GM12878 (cell line): ENCODE results near the gene SPRED2. TPM values are rescaled to one million over a fixed set of nuclear protein-coding genes. Genes with fewer than 3 reads are reported as not detected.

ENCODE experiments used
- ATAC-seq: fragments of 200-7000 bp; cut with Tn5 transposase; 3 replicates; pipeline ENCODE4 v1.9.1; 2020; ENCODE audit warnings: mild to moderate bottlenecking, moderate library complexity
- BruUV-seq: library from RNA; stranded (reverse); fragments of 400-500 nt; replicated peaks from 2 replicates; lab custom pipeline; 2021; lab: Mats Ljungman, UMichigan
- CTCF ChIA-PET: fragments of 300-600 bp; sonication (Branson Sonifier 250); formaldehyde crosslinking; extraction: SDS; loops from one replicate; lab custom pipeline; 2021; ENCODE audit warnings: inconsistent platforms; lab: Yijun Ruan, JAX
- POLR2A ChIA-PET: fragments of 350-600 bp; formaldehyde crosslinking; extraction: SDS; loops from one replicate; lab custom pipeline; 2021; ENCODE audit warnings: inconsistent platforms; lab: Charles Lee
- RAD21 ChIA-PET: fragments of 300-600 bp; sonication (Branson Sonifier 250); formaldehyde crosslinking; loops from one replicate; lab custom pipeline; 2023; ENCODE audit warnings: antibody characterized with exemption; ENCODE audit not compliant: unreplicated experiment; lab: Charles Lee
- SMC1A ChIA-PET: fragments of 300-600 bp; sonication (Branson Sonifier 250); formaldehyde crosslinking; loops from one replicate; lab custom pipeline; 2023; ENCODE audit not compliant: unreplicated experiment, uncharacterized antibody; lab: Charles Lee
- DNase-seq: peaks from one replicate; pipeline ENCODE4 v3.0.0-alpha.2; 2011; ENCODE audit warnings: low read depth, low spot score
- FAIRE-seq: peaks from 3 replicates; lab custom pipeline; 2011; peaks lifted over from hg19 to GRCh38; lab: Jason Lieb, UNC
- H2AFZ ChIP-seq: 2 replicates; pipeline ENCODE4 v1.6.0; 2011; ENCODE audit warnings: low read depth, low read length, control low read depth; ENCODE audit not compliant: control insufficient read depth
- H3K27ac ChIP-seq: 2 replicates; pipeline ENCODE4 v1.5.1; 2011; ENCODE audit warnings: control low read depth; ENCODE audit not compliant: control insufficient read depth, insufficient read depth
- H3K27me3 ChIP-seq, 2 experiments: replicated peaks in 1 of 2; 2 replicates each; pipeline versions ENCODE4 v1.6.0 to v1.6.1; 2011; ENCODE audit warnings: low read length in 1 of 2; ENCODE audit not compliant: control insufficient read depth in 2 of 2, insufficient read depth in 2 of 2
- H3K36me3 ChIP-seq, 2 experiments: 2 replicates each; pipeline ENCODE4 v1.5.1; 2011; ENCODE audit warnings: low read length in 1 of 2; ENCODE audit not compliant: control insufficient read depth in 2 of 2, insufficient read depth in 2 of 2
- H3K4me1 ChIP-seq: 2 replicates; pipeline ENCODE4 v1.6.1; 2011; ENCODE audit warnings: mild to moderate bottlenecking, low read length, moderate library complexity, mixed read lengths; ENCODE audit not compliant: control insufficient read depth, insufficient read depth
- H3K4me2 ChIP-seq: 2 replicates; pipeline ENCODE4 v1.6.0; 2011; ENCODE audit warnings: control low read depth; ENCODE audit not compliant: control insufficient read depth, insufficient read depth
- H3K4me3 ChIP-seq: fragments of 200-600 bp; sonication (generic); 2 replicates; pipeline ENCODE4 v1.5.1; 2016
- H3K79me2 ChIP-seq: 2 replicates; pipeline ENCODE4 v1.6.0; 2011; ENCODE audit warnings: low read length; ENCODE audit not compliant: control insufficient read depth, insufficient read depth
- H3K9ac ChIP-seq: 2 replicates; pipeline ENCODE4 v1.8.0; 2011; ENCODE audit warnings: low read length, control low read depth, mixed read lengths; ENCODE audit not compliant: control insufficient read depth, insufficient read depth
- H3K9me3 ChIP-seq: replicated peaks from 3 replicates; pipeline ENCODE4 v1.5.1; 2011; ENCODE audit warnings: mild to moderate bottlenecking, low read length; ENCODE audit not compliant: control insufficient read depth, insufficient read depth
- H4K20me1 ChIP-seq: 2 replicates; pipeline ENCODE4 v1.6.0; 2011; ENCODE audit not compliant: control insufficient read depth, insufficient read depth
- BCL11A ChIP-seq: IDR thresholded peaks from 2 replicates; pipeline ENCODE4 v1.6.1; 2011; ENCODE audit warnings: low read depth, low read length
- CEBPZ ChIP-seq: fragments of 150-350 bp; IDR thresholded peaks from 2 replicates; pipeline ENCODE4 v1.6.1; 2016; ENCODE audit warnings: low read depth, low read length
- E2F8 ChIP-seq: fragments of 450-650 bp; IDR thresholded peaks from 2 replicates; pipeline ENCODE4 v1.6.1; 2018; ENCODE audit warnings: mild to moderate bottlenecking, low read depth, moderate library complexity; ENCODE audit not compliant: partially characterized antibody
- NFYB ChIP-seq: IDR thresholded peaks from 2 replicates; pipeline ENCODE4 v1.6.1; 2011; ENCODE audit warnings: low read depth, mild to moderate bottlenecking, low read length, improper control_type of control experiment, moderate library complexity; ENCODE audit not compliant: insufficient read depth
- NR2F1 ChIP-seq: fragments of 450-650 bp; conservative IDR thresholded peaks from 2 replicates; pipeline ENCODE4 v1.6.1; 2017; ENCODE audit warnings: mild to moderate bottlenecking
- RUNX3 ChIP-seq: IDR thresholded peaks from 2 replicates; pipeline ENCODE4 v1.6.1; 2012; ENCODE audit warnings: low read length, inconsistent platforms
- SREBF2 ChIP-seq: IDR thresholded peaks from 2 replicates; pipeline ENCODE4 v1.6.1; 2012; ENCODE audit warnings: mild to moderate bottlenecking, low read length
- WRNIP1 ChIP-seq: IDR thresholded peaks from 2 replicates; pipeline ENCODE4 v1.6.1; 2011; ENCODE audit warnings: low read depth, low read length, improper control_type of control experiment, borderline replicate concordance
- ZBTB4 ChIP-seq: fragments of 450-650 bp; formaldehyde crosslinking; IDR thresholded peaks from 2 replicates; pipeline ENCODE4 v1.4.0; 2022; ENCODE audit warnings: mild to moderate bottlenecking, moderate library complexity
- ZNF687 ChIP-seq: fragments of 450-650 bp; IDR thresholded peaks from 2 replicates; pipeline ENCODE4 v1.6.1; 2017; ENCODE audit warnings: mild to moderate bottlenecking, moderate library complexity
- WGBS: methylation state at CpG from one replicate; pipeline ENCODE4 v1.1.6; 2016; ENCODE audit warnings: low lambda C conversion rate; ENCODE audit not compliant: insufficient replicate concordance, insufficient coverage; ENCODE audit errors: missing lambda C conversion rate; 5-methylcytosine and 5-hydroxymethylcytosine counted together
- in situ Hi-C: fragments of 300-500 bp; cut with MboI; formaldehyde crosslinking; loops from 9 replicates; pipeline ENCODE4 v1.14.3; 2018; ENCODE audit warnings: mixed read lengths
- intact Hi-C: fragments of 100-400 bp; cut with micrococcal nuclease; formaldehyde crosslinking; loops from one replicate; pipeline ENCODE4 v1.14.2; 2022; ENCODE audit not compliant: unreplicated experiment
- polyA plus RNA-seq, 11 experiments: library from polyadenylated mRNA; depleted of rRNA in 4 of 11; unstranded in 6 of 11; stranded (reverse) in 5 of 11; fragments of >200 nt; fragmentation: Nextera tagmentation in 4 of 11; fragmentation: Illumina TruSeq in 1 of 11; extraction: Ambion mirVana in 4 of 11; extraction: Trizol in 1 of 11; gene quantifications; 1 replicate in 1 of 11; 2 replicates in 10 of 11; pipeline versions ENCODE4 v1.2.1 to v1.2.3, GENCODE V29; 2011 to 2016; ENCODE audit warnings: inconsistent platforms in 2 of 11, missing spikeins in 2 of 11, low read depth in 1 of 11
- total RNA-seq, 4 experiments: library from RNA; depleted of rRNA in 3 of 4; stranded (reverse); fragments of >200 nt in 3 of 4; fragmentation: Illumina TruSeq in 1 of 4; extraction: Trizol in 1 of 4; gene quantifications; 2 replicates each; pipeline versions ENCODE4 v1.2.1 to v1.2.3, GENCODE V29; 2013 to 2021

Gene SPRED2
- total and polyA plus RNA-seq, 10 of the 15 experiments (the other 5 are each of a cell fraction or from before 2014, with no cell fraction given), result 3.0 to 23.9 (median 9.7) TPM

- intact Hi-C loops, result no loop called here
- Histone ChIP-seq H3K9ac (no peak overlapping the region), H3K36me3 (no peaks in the 10 kb centered on the region), H3K4me2 (no peak overlapping the region), H3K27me3 (no peaks in the 10 kb centered on the region), H3K79me2 (no peaks in the 10 kb centered on the region), H4K20me1 (no peaks in the 10 kb centered on the region), H3K27ac (no peak overlapping the region), H3K4me1 (peaks cover 40% of the 10 kb centered on the region), H2AFZ (no peak overlapping the region), H3K9me3 (no peaks in the 10 kb centered on the region), H3K4me3 (no peak overlapping the region)
- FAIRE-seq, result no peak
- no peak for DNase-seq
- BruUV-seq, result no TSS peak
- CTCF ChIA-PET, result interaction anchor here (0.8 to 1.7 kb wide), 5 partner anchors 21 to 275 kb away, joined by 3 to 5 read pairs (median 3); no protein-coding TSS in a partner anchor
- SMC1A ChIA-PET, result interaction anchor here (0.6 to 5.1 kb wide), 14 partner anchors 11 to 945 kb away, joined by 3 to 29 read pairs (median 4); no protein-coding TSS in a partner anchor
- peak; percentile 55 for ATAC-seq
- POLR2A ChIA-PET, result interaction anchor here (0.6 to 0.8 kb wide), 2 partner anchors 98 kb away, joined by 5 to 7 read pairs; no protein-coding TSS in a partner anchor
- in situ Hi-C loops, result no loop called here
- 41% methylated on average over 7 of the region's 7 CpGs for WGBS
- RAD21 ChIA-PET, result interaction anchor here (1.0 to 3.1 kb wide), 3 partner anchors 20 to 137 kb away, joined by 3 to 13 read pairs (median 4); no protein-coding TSS in a partner anchor
- TF ChIP-seq ZBTB4 (CRISPR knock-in tag) (no peak), ZNF687 (no peak), E2F8 (no peak), SREBF2 (no peak), RUNX3 (peak; percentile 61), CEBPZ (no peak), WRNIP1 (no peak), NR2F1 (no peak), NFYB (no peak), BCL11A (0 out of 2 replicates have a peak, but pooled peaks have one; percentile 26)
Measured at GRCh38 chr2:65299246-65299645, 133.2 kb downstream of the SPRED2 start.
